ENCODE results near the gene ADGRB2.

The ADGRB2 gene

GRCh38 chr1:31748365-31748764, 15.8 kb downstream of the ADGRB2 start:
- TF ChIP-seq POLR2A (IDR thresholded peaks at IDR 0.05; ENCODE audit: low read length), result no peak
- no peak for TF ChIP-seq GATA1 (IDR thresholded peaks at IDR 0.05; ENCODE audit: low read depth, low read length)
- no peak for DNase-seq

- TF ChIP-seq POLR2A (IDR thresholded peaks at IDR 0.05; ENCODE audit: low read length), result no peak
- TF ChIP-seq GATA1 (IDR thresholded peaks at IDR 0.05; ENCODE audit: low read depth, low read length), result no peak
- no peak for DNase-seq
These were observed 16.8 kb downstream of the ADGRB2 start for GRCh38 chr1:31747304-31747703.

- TF ChIP-seq GATA1 (IDR thresholded peaks at IDR 0.05; ENCODE audit: low read depth, low read length), result no peak
- no peak for TF ChIP-seq POLR2A (IDR thresholded peaks at IDR 0.05; ENCODE audit: low read length)
- DNase-seq, result no peak
These were observed 17.5 kb downstream of the ADGRB2 start for GRCh38 chr1:31746687-31747086.

- DNase-seq, result no peak
- no peak for TF ChIP-seq POLR2A (IDR thresholded peaks at IDR 0.05; ENCODE audit: low read length)
- no peak for TF ChIP-seq GATA1 (IDR thresholded peaks at IDR 0.05; ENCODE audit: low read depth, low read length)
These were observed 18.0 kb downstream of the ADGRB2 start for GRCh38 chr1:31745946-31746670.

GRCh38 chr1:31745096-31745945, 18.8 kb downstream of the ADGRB2 start:
- TF ChIP-seq GATA1 (IDR thresholded peaks at IDR 0.05; ENCODE audit: low read depth, low read length), result no peak
- no peak for TF ChIP-seq POLR2A (IDR thresholded peaks at IDR 0.05; ENCODE audit: low read length)
- DNase-seq, result peak; percentile 53 to 61

- DNase-seq, result no peak
- TF ChIP-seq POLR2A (IDR thresholded peaks at IDR 0.05; ENCODE audit: low read length) (no peak), GATA1 (IDR thresholded peaks at IDR 0.05; ENCODE audit: low read depth, low read length) (no peak)
These were observed 19.8 kb downstream of the ADGRB2 start for GRCh38 chr1:31744165-31744888.

- TF ChIP-seq GATA1 (IDR thresholded peaks at IDR 0.05; ENCODE audit: low read depth, low read length), result no peak
- TF ChIP-seq POLR2A (IDR thresholded peaks at IDR 0.05; ENCODE audit: low read length), result no peak
- DNase-seq, result no peak
These were observed 21.5 kb downstream of the ADGRB2 start for GRCh38 chr1:31742462-31743212.

GRCh38 chr1:31739346-31739745, 24.8 kb downstream of the ADGRB2 start:
- TF ChIP-seq POLR2A (IDR thresholded peaks at IDR 0.05; ENCODE audit: low read length), result no peak
- TF ChIP-seq GATA1 (IDR thresholded peaks at IDR 0.05; ENCODE audit: low read depth, low read length), result no peak
- no peak for DNase-seq

- TF ChIP-seq GATA1 (IDR thresholded peaks at IDR 0.05; ENCODE audit: low read depth, low read length) (no peak), POLR2A (IDR thresholded peaks at IDR 0.05; ENCODE audit: low read length) (no peak)
- DNase-seq, result no peak
These were observed 27.5 kb downstream of the ADGRB2 start for GRCh38 chr1:31736675-31737074.

GRCh38 chr1:31735571-31735970, 28.6 kb downstream of the ADGRB2 start:
- DNase-seq, result no peak
- TF ChIP-seq GATA1 (IDR thresholded peaks at IDR 0.05; ENCODE audit: low read depth, low read length) (no peak), POLR2A (IDR thresholded peaks at IDR 0.05; ENCODE audit: low read length) (no peak)

- no peak for DNase-seq
These were observed 29.5 kb downstream of the ADGRB2 start for GRCh38 chr1:31734582-31735107.

GRCh38 chr1:31733389-31734219, 30.5 kb downstream of the ADGRB2 start:
- TF ChIP-seq POLR2A (IDR thresholded peaks at IDR 0.05; ENCODE audit: low read length) (no peak), GATA1 (IDR thresholded peaks at IDR 0.05; ENCODE audit: low read depth, low read length) (no peak)
- DNase-seq, result no peak

More at GRCh38 chr1:31734582-31735107, 29.5 kb downstream of the ADGRB2 start:
- TF ChIP-seq GATA1 (IDR thresholded peaks at IDR 0.05; ENCODE audit: low read depth, low read length) (no peak), POLR2A (IDR thresholded peaks at IDR 0.05; ENCODE audit: low read length) (no peak)
